ENCODE measurements around the gene CACNG5. TPM values are rescaled to one million over a fixed set of nuclear protein-coding genes. Genes with fewer than 3 reads are reported as not detected.
A peak's percentile ranks its signal among the peaks of the same experiment; 100 is the strongest.

The CACNG5 gene, protein sequence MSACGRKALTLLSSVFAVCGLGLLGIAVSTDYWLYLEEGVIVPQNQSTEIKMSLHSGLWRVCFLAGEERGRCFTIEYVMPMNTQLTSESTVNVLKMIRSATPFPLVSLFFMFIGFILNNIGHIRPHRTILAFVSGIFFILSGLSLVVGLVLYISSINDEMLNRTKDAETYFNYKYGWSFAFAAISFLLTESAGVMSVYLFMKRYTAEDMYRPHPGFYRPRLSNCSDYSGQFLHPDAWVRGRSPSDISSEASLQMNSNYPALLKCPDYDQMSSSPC
- 1 to 10 TPM in 1 of 4 donors, not detected in 3; 1.1 TPM for total RNA-seq
- polyA plus RNA-seq, result not detected

DNA sequence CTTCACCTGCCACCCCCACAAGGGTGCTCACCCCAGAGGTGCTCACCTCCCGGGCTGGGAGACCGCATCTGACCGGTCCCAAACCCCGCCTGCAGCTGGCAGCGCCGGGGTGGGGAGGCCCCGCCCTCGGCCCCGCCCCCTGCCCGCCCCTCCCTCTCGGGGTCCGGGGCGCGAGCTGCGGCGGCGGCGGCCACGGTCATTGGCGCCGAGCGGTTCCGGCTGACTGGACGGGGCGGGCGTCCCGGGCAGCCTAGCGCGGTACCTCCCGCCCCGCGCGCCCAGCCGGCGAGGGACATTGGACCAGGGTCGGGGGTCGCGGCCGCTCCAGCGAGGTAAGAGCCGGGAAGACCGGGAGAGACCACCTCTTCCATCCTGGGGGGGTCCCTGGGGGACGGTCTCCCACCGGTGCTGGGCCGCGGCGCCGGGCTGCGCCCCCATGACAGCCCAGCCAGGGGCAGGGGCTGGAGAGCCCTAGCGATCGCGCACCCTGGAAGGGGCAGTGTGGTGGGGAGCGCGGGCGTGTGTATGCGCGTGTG is at the start of gene CACNG5:
Gene CACNG5, plus strand, starts transcription at position 199 of the 536 bp plus-strand sequence. CDS start 42,216 bp downstream, outside the sequence.
- no peaks in the 10 kb centered on the region for H3K36me3 ChIP-seq
- intact Hi-C loops (cut with DNase I), result no loop called here
- peaks cover 0 to 3% (median 0%) of the 10 kb centered on the region in 4 donors for H3K4me1 ChIP-seq
- WGBS, 2 donors, result 5 to 7% methylated on average over 57 of the region's 57 CpGs
- TF ChIP-seq EP300 (IDR thresholded peaks at IDR 0.05), result no peak
- TF ChIP-seq, protein P1, sequence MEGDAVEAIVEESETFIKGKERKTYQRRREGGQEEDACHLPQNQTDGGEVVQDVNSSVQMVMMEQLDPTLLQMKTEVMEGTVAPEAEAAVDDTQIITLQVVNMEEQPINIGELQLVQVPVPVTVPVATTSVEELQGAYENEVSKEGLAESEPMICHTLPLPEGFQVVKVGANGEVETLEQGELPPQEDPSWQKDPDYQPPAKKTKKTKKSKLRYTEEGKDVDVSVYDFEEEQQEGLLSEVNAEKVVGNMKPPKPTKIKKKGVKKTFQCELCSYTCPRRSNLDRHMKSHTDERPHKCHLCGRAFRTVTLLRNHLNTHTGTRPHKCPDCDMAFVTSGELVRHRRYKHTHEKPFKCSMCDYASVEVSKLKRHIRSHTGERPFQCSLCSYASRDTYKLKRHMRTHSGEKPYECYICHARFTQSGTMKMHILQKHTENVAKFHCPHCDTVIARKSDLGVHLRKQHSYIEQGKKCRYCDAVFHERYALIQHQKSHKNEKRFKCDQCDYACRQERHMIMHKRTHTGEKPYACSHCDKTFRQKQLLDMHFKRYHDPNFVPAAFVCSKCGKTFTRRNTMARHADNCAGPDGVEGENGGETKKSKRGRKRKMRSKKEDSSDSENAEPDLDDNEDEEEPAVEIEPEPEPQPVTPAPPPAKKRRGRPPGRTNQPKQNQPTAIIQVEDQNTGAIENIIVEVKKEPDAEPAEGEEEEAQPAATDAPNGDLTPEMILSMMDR (IDR thresholded peaks at IDR 0.05), result no peak
- TF ChIP-seq POLR2A (IDR thresholded peaks at IDR 0.05), result no peak
- no peak for TF ChIP-seq POLR2AphosphoS5 (IDR thresholded peaks at IDR 0.05)
- peak; percentile 55 for DNase-seq
- H3K4me3 ChIP-seq, result no peak within 1 kb of the TSS
- H3K9me3 ChIP-seq, result no peaks in the 10 kb centered on the region
- H3K27ac ChIP-seq, result no peak within 1 kb of the TSS
- H3K27me3 ChIP-seq, result peaks cover 11 to 60% (median 26%) of the 10 kb centered on the region in 3 donors

DNA sequence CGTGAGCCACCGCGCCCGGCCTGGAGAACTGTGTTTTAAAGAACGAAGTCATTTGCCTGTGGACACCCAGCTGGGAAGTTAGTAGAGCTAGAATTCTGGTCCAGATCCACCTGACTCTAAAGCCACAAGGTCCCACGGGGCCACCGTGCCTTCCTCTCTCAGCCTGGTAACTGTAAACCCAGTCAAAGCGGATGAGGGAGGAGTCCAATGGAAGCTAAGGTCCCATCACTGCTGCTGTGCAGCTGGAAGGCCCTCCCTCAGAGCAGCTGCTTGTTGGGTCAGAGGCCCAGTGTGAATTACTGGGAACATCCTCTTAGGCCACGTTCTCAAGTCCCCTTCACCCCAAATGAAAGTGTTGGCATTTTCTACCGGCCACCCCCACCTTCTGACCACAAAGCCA is 48.8 kb upstream of the CACNG5 start:
- H3K9me3 ChIP-seq, result no peaks in the 10 kb centered on the region
- 77 to 93% methylated on average over 10 of the region's 10 CpGs for WGBS, 2 donors
- no peaks in the 10 kb centered on the region for H3K27me3 ChIP-seq
- H3K4me1 ChIP-seq, result peaks cover 0 to 11% (median 0%) of the 10 kb centered on the region in 4 donors
- TF ChIP-seq EP300 (IDR thresholded peaks at IDR 0.05), result no peak
- TF ChIP-seq POLR2AphosphoS5 (IDR thresholded peaks at IDR 0.05), result no peak
- TF ChIP-seq, protein P1 (IDR thresholded peaks at IDR 0.05), result no peak
- TF ChIP-seq POLR2A (IDR thresholded peaks at IDR 0.05), result no peak
- intact Hi-C loops (cut with DNase I), result no loop called here
- H3K4me3 ChIP-seq, result no peak overlapping the region
- no peak overlapping the region for H3K27ac ChIP-seq
- no peak for DNase-seq
- peaks cover under 1 to 55% (median 13%) of the 10 kb centered on the region in 4 donors for H3K36me3 ChIP-seq

DNA sequence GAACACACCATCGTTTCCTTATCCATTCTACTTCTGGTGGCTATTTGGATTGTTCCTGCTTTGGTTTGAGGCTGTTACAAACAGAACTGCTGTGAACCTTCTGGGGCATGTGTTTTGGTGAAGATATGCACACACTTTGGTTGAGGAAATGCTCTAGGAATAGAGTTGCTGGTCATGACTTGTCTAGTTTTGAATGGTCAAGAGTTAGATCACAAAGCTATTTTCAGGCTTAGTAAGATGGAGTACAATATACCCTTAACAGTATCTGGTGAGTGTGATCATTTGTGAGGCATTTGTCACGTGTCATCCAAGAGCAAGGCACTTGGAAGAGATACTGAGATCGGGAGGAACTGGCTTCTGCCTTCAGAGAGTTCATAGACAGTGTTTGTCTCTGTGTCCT is 47.0 kb upstream of the CACNG5 start:
- no peak overlapping the region for H3K4me3 ChIP-seq
- H3K9me3 ChIP-seq, result no peaks in the 10 kb centered on the region
- H3K27ac ChIP-seq, result no peak overlapping the region
- peaks cover 0 to 11% (median 0%) of the 10 kb centered on the region in 4 donors for H3K4me1 ChIP-seq
- H3K36me3 ChIP-seq, result peaks cover 5 to 65% (median 17%) of the 10 kb centered on the region in 4 donors
- DNase-seq, result no peak
- TF ChIP-seq EP300 (IDR thresholded peaks at IDR 0.05) (no peak), POLR2A (IDR thresholded peaks at IDR 0.05) (no peak), POLR2AphosphoS5 (IDR thresholded peaks at IDR 0.05) (no peak)
- TF ChIP-seq, protein P1 (IDR thresholded peaks at IDR 0.05), result no peak
- 83 to 85% methylated on average over 3 of the region's 3 CpGs for WGBS, 2 donors
- intact Hi-C loops (cut with DNase I), result no loop called here
- no peaks in the 10 kb centered on the region for H3K27me3 ChIP-seq

DNA sequence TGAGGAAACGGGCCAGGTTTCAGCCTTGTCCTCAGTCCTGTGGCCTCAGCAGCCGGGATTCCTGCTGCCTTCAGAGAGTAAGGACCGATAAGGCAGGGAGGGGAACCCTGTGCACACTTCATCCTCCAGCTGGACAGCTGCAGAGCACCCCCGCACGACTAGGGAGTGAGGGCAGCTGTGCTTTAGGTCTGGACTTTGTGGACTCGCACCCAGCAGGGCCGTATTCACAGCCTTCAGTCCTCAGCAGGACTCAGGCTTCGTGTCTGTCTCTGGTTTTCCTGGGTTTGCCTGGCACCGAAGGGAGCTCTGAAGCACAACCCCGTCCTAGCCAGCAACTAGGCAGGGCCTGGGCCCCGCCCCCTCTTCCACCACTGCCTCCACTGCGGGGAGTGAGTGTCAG is 45.8 kb upstream of the CACNG5 start:
- 83 to 84% methylated on average over 12 of the region's 12 CpGs for WGBS, 2 donors
- H3K4me1 ChIP-seq, result peaks cover 0 to 11% (median 0%) of the 10 kb centered on the region in 4 donors
- no peak overlapping the region for H3K4me3 ChIP-seq
- DNase-seq, result no peak
- H3K27me3 ChIP-seq, result no peaks in the 10 kb centered on the region
- no peak for TF ChIP-seq POLR2AphosphoS5 (IDR thresholded peaks at IDR 0.05)
- no peaks in the 10 kb centered on the region for H3K9me3 ChIP-seq
- intact Hi-C loops (cut with DNase I), result no loop called here
- peak overlapping the region in 2 of 4 donors; percentile 2 to 62 for H3K27ac ChIP-seq
- H3K36me3 ChIP-seq, result peaks cover 5 to 73% (median 17%) of the 10 kb centered on the region in 4 donors

DNA sequence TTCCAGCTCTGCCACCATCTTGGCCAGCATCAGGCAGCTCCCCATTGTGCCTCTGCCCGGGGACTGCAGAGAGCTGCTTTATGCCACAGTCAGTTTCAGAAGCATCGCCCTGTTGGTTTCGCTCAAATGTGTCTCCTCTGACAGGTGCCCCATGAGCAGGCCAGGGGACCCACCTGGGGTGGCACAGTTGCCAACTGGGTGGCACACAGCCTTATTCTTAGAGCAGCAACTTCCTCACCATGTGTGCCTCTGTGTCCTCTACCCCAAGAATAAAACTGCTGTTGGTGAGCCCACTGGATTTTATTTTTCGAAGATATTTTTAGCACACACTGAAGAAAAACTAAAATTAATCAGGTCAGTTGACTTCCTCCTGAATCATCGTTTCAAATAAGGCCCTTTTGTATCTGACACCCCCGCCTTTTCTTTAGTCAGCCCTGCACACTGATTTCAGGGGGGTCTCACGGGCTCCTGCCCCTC is 44.9 kb upstream of the CACNG5 start:
- Histone ChIP-seq H3K4me3 (no peak overlapping the region), H3K27ac (peak overlapping the region in 2 of 4 donors; percentile 2 to 62), H3K36me3 (peaks cover 5 to 76% (median 14%) of the 10 kb centered on the region in 4 donors), H3K4me1 (peaks cover 0 to 11% (median 0%) of the 10 kb centered on the region in 4 donors), H3K27me3 (no peaks in the 10 kb centered on the region), H3K9me3 (no peaks in the 10 kb centered on the region)
- TF ChIP-seq, protein P1 (IDR thresholded peaks at IDR 0.05), result no peak
- TF ChIP-seq POLR2AphosphoS5 (IDR thresholded peaks at IDR 0.05) (no peak), EP300 (IDR thresholded peaks at IDR 0.05) (no peak), POLR2A (IDR thresholded peaks at IDR 0.05) (no peak)
- 73 to 92% methylated on average over 7 of the region's 7 CpGs for WGBS, 2 donors
- intact Hi-C loops (cut with DNase I), result no loop called here
- no peak for DNase-seq

Measured in sigmoid colon (tissue), 7 donors.